ENCODE results near the gene MARCO.

- TF ChIP-seq CTCF (IDR thresholded peaks at IDR 0.05) (no peak), POLR2A (IDR thresholded peaks at IDR 0.05) (no peak)
Measured at GRCh38 chr2:118909191-118909590, 32.8 kb upstream of the MARCO start.
